Liver (tissue), 9 donors: ENCODE results near the gene PPP2R3B. TPM values are rescaled to one million over a fixed set of nuclear protein-coding genes. Genes with fewer than 3 reads are reported as not detected.
"Not testable (repeated sequence)": the region's sequence is repeated elsewhere in the genome, so short reads cannot be mapped to it uniquely, and the experiment has no call there.

Source experiments
- DNase-seq: peaks from one replicate; pipeline ENCODE4 v3.0.0-alpha.2; 2017; ENCODE audit warnings: low spot score
- H3K27ac ChIP-seq, 2 donors: one replicate each; pipeline ENCODE4 v1.7.0; 2013; ENCODE audit warnings: inconsistent platforms in 2 of 2, low read length in 2 of 2, control low read depth in 1 of 2, low read depth in 1 of 2, mild to moderate bottlenecking in 1 of 2
- H3K27me3 ChIP-seq, 4 donors: one replicate each; pipeline versions ENCODE4 v1.6.1 to v1.7.0; 2013; ENCODE audit warnings: low read length in 3 of 4, inconsistent platforms in 1 of 4, mild to moderate bottlenecking in 1 of 4, moderate library complexity in 1 of 4; ENCODE audit not compliant: control insufficient read depth in 4 of 4, insufficient read depth in 4 of 4
- H3K36me3 ChIP-seq, 4 donors: one replicate each; pipeline versions ENCODE4 v1.6.1 to v1.7.0; 2013; ENCODE audit warnings: low read length in 3 of 4, mild to moderate bottlenecking in 3 of 4, low read depth in 1 of 4, moderate library complexity in 1 of 4; ENCODE audit not compliant: control insufficient read depth in 4 of 4, insufficient read depth in 3 of 4
- H3K4me1 ChIP-seq, 4 donors: one replicate each; pipeline versions ENCODE4 v1.6.1 to v1.7.0; 2013; ENCODE audit warnings: low read length in 3 of 4, mild to moderate bottlenecking in 3 of 4, moderate library complexity in 1 of 4; ENCODE audit not compliant: control insufficient read depth in 4 of 4, insufficient read depth in 4 of 4
- H3K4me3 ChIP-seq, 3 donors: one replicate each; pipeline versions ENCODE4 v1.6.1 to v1.7.0; 2013; ENCODE audit warnings: low read length in 3 of 3, control low read depth in 1 of 3, low read depth in 1 of 3, mild to moderate bottlenecking in 1 of 3
- H3K9ac ChIP-seq, 2 donors: one replicate each; pipeline ENCODE4 v1.7.0; 2013; ENCODE audit warnings: low read length in 2 of 2, mild to moderate bottlenecking in 2 of 2, moderate library complexity in 2 of 2, control low read depth in 1 of 2, low read depth in 1 of 2
- H3K9me3 ChIP-seq, 4 donors: one replicate each; pipeline versions ENCODE4 v1.6.1 to v1.7.0; 2013; ENCODE audit warnings: low read length in 3 of 4; ENCODE audit not compliant: control insufficient read depth in 4 of 4
- EGR1 ChIP-seq, 2 donors: IDR thresholded peaks; 2 replicates each; pipeline ENCODE4 v1.6.1; 2016 to 2018; ENCODE audit warnings: antibody characterized with exemption in 2 of 2, low read depth in 2 of 2
- FOXA1 ChIP-seq: IDR thresholded peaks from 2 replicates; pipeline ENCODE4 v1.6.1; 2016; ENCODE audit warnings: antibody characterized with exemption
- GABPA ChIP-seq, 2 donors: IDR thresholded peaks in 1 of 2; conservative IDR thresholded peaks in 1 of 2; 2 replicates each; pipeline ENCODE4 v1.6.1; 2016; ENCODE audit warnings: antibody characterized with exemption in 2 of 2, mild to moderate bottlenecking in 1 of 2, moderate library complexity in 1 of 2
- NR2F2 ChIP-seq: IDR thresholded peaks from 2 replicates; pipeline ENCODE4 v1.6.1; 2016; ENCODE audit warnings: antibody characterized with exemption
- RAD21 ChIP-seq, 2 donors: IDR thresholded peaks; 2 replicates each; pipeline ENCODE4 v1.6.1; 2016; ENCODE audit warnings: antibody characterized with exemption in 2 of 2, mild to moderate bottlenecking in 2 of 2
- RXRA ChIP-seq, 2 donors: IDR thresholded peaks; 2 replicates each; pipeline ENCODE4 v1.6.1; 2017 to 2018; ENCODE audit warnings: antibody characterized with exemption in 2 of 2, mild to moderate bottlenecking in 1 of 2
- WGBS: extraction: QIAGEN DNeasy Blood & Tissue Kit; methylation state at CpG from one replicate; pipeline ENCODE4 v1.1.7; 2013; 5-methylcytosine and 5-hydroxymethylcytosine counted together
- polyA plus RNA-seq, 2 donors: library from polyadenylated mRNA; stranded (reverse) in 1 of 2; unstranded in 1 of 2; fragments of 200-250 nt in 1 of 2; fragments of >200 nt in 1 of 2; fragmentation: Nextera tagmentation in 1 of 2; extraction: Ambion mirVana in 1 of 2; gene quantifications; one replicate each; pipeline versions ENCODE4 v1.2.1 to v1.2.3, GENCODE V29; 2013 to 2015
- total RNA-seq, 2 donors: library from RNA; depleted of rRNA; stranded (reverse); fragments of >200 nt; gene quantifications; one replicate each; pipeline ENCODE4 v1.2.3, GENCODE V29; 2014
- TF ChIP-seq, protein P1 (sequence below): IDR thresholded peaks from 2 replicates; pipeline ENCODE4 v1.6.1; 2016; ENCODE audit warnings: antibody characterized with exemption
- TF ChIP-seq, protein P2 (sequence below): IDR thresholded peaks from 2 replicates; pipeline ENCODE4 v1.6.1; 2016; ENCODE audit warnings: antibody characterized with exemption
- TF ChIP-seq, protein P3 (sequence below): IDR thresholded peaks from 2 replicates; pipeline ENCODE4 v1.6.1; 2016; ENCODE audit warnings: antibody characterized with exemption
- TF ChIP-seq, protein P4 (sequence below): IDR thresholded peaks from 2 replicates; pipeline ENCODE4 v1.6.1; 2016; ENCODE audit warnings: antibody characterized with exemption, mild to moderate bottlenecking
- TF ChIP-seq, protein P5 (sequence below): fragments of 150-350 bp; IDR thresholded peaks from 2 replicates; pipeline ENCODE4 v1.5.1; 2017; ENCODE audit warnings: improper control_type of control experiment, low read depth, low read length; ENCODE audit not compliant: missing input control
- donor health status: healthy.
- donor health status: healthy.
- donor health status: healthy.
- donor health status: healthy.
- donor health status: healthy.

The PPP2R3B gene
- total and polyA plus RNA-seq, 4 donors = 1.2 to 8.2 (median 4.3) TPM

DNA sequence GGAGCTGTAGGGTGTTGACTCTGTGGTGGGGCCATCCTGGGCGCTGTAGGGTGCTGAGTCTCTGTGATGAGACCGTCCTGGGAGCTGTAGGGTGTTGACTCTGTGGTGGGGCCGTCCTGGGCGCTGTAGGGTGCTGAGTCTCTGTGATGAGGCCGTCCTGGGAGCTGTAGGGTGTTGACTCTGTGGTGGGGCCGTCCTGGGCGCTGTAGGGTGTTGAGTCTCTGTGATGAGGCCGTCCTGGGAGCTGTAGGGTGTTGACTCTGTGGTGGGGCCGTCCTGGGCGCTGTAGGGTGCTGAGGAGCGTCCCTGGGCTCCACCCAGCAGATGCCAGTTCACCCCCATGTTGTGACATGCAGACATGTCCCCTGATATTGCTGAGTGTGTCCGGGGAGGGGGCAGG lies 46.0 kb upstream of the PPP2R3B start:
- not testable (repeated sequence) for H3K9me3 ChIP-seq, DNase-seq, H3K4me3 ChIP-seq, H3K4me1 ChIP-seq, H3K27me3 ChIP-seq, H3K27ac ChIP-seq, H3K36me3 ChIP-seq, H3K9ac ChIP-seq
- 88% methylated on average over 12 of the region's 12 CpGs for WGBS

DNA sequence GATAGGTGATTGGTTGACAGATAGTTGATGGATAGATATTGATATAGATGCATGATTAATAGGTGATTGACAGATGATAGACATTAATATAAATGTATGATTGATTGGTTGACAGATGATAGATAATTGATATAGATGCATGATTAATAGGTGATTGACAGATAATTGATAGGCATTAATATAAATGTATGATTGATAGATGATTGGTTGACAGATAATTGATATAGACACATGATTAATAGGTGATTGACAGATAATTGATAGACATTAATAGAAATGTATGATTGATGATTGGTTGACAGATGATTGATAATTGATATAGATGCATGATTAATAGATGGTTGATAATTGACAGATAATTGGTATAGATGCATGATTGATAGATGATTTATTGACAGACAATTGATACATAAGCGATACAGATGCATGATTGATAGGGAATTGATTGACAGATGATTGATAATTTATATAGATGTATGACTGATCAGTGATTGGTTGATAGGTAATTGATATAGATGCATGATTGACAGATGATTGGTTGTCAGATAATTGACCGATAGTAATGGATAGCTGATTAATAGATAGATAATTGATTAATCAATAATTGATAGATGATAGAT lies 44.9 kb upstream of the PPP2R3B start:
- DNase-seq = no peak
- no peaks in the 10 kb centered on the region for H3K9me3 ChIP-seq
- no peaks in the 10 kb centered on the region for H3K4me1 ChIP-seq
- H3K9ac ChIP-seq = no peak overlapping the region
- no peaks in the 10 kb centered on the region for H3K36me3 ChIP-seq
- no peak overlapping the region for H3K4me3 ChIP-seq
- H3K27me3 ChIP-seq = peaks cover 0 to 7% (median 0%) of the 10 kb centered on the region in 4 donors
- 91% methylated on average over 2 of the region's 2 CpGs for WGBS
- TF ChIP-seq, protein P1, sequence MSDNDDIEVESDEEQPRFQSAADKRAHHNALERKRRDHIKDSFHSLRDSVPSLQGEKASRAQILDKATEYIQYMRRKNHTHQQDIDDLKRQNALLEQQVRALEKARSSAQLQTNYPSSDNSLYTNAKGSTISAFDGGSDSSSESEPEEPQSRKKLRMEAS = no peak
- no peak for TF ChIP-seq FOXA1
- TF ChIP-seq RXRA (IDR thresholded peaks at IDR 0.05) = no peak
- TF ChIP-seq NR2F2 = no peak
- TF ChIP-seq, protein P2, sequence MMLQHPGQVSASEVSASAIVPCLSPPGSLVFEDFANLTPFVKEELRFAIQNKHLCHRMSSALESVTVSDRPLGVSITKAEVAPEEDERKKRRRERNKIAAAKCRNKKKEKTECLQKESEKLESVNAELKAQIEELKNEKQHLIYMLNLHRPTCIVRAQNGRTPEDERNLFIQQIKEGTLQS = no peak
- no peak for TF ChIP-seq EGR1 (IDR thresholded peaks at IDR 0.05; ENCODE audit: low read depth in 2 of 2)
- TF ChIP-seq GABPA (IDR thresholded peaks at IDR 0.05 in 1 of 2, conservative IDR thresholded peaks at IDR 0.05 in 1 of 2) = no peak
- TF ChIP-seq, protein P3, sequence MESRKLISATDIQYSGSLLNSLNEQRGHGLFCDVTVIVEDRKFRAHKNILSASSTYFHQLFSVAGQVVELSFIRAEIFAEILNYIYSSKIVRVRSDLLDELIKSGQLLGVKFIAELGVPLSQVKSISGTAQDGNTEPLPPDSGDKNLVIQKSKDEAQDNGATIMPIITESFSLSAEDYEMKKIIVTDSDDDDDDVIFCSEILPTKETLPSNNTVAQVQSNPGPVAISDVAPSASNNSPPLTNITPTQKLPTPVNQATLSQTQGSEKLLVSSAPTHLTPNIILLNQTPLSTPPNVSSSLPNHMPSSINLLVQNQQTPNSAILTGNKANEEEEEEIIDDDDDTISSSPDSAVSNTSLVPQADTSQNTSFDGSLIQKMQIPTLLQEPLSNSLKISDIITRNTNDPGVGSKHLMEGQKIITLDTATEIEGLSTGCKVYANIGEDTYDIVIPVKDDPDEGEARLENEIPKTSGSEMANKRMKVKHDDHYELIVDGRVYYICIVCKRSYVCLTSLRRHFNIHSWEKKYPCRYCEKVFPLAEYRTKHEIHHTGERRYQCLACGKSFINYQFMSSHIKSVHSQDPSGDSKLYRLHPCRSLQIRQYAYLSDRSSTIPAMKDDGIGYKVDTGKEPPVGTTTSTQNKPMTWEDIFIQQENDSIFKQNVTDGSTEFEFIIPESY = no peak
- TF ChIP-seq, protein P4, sequence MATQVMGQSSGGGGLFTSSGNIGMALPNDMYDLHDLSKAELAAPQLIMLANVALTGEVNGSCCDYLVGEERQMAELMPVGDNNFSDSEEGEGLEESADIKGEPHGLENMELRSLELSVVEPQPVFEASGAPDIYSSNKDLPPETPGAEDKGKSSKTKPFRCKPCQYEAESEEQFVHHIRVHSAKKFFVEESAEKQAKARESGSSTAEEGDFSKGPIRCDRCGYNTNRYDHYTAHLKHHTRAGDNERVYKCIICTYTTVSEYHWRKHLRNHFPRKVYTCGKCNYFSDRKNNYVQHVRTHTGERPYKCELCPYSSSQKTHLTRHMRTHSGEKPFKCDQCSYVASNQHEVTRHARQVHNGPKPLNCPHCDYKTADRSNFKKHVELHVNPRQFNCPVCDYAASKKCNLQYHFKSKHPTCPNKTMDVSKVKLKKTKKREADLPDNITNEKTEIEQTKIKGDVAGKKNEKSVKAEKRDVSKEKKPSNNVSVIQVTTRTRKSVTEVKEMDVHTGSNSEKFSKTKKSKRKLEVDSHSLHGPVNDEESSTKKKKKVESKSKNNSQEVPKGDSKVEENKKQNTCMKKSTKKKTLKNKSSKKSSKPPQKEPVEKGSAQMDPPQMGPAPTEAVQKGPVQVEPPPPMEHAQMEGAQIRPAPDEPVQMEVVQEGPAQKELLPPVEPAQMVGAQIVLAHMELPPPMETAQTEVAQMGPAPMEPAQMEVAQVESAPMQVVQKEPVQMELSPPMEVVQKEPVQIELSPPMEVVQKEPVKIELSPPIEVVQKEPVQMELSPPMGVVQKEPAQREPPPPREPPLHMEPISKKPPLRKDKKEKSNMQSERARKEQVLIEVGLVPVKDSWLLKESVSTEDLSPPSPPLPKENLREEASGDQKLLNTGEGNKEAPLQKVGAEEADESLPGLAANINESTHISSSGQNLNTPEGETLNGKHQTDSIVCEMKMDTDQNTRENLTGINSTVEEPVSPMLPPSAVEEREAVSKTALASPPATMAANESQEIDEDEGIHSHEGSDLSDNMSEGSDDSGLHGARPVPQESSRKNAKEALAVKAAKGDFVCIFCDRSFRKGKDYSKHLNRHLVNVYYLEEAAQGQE = no peak
- TF ChIP-seq, protein P5, sequence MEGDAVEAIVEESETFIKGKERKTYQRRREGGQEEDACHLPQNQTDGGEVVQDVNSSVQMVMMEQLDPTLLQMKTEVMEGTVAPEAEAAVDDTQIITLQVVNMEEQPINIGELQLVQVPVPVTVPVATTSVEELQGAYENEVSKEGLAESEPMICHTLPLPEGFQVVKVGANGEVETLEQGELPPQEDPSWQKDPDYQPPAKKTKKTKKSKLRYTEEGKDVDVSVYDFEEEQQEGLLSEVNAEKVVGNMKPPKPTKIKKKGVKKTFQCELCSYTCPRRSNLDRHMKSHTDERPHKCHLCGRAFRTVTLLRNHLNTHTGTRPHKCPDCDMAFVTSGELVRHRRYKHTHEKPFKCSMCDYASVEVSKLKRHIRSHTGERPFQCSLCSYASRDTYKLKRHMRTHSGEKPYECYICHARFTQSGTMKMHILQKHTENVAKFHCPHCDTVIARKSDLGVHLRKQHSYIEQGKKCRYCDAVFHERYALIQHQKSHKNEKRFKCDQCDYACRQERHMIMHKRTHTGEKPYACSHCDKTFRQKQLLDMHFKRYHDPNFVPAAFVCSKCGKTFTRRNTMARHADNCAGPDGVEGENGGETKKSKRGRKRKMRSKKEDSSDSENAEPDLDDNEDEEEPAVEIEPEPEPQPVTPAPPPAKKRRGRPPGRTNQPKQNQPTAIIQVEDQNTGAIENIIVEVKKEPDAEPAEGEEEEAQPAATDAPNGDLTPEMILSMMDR = no peak
- TF ChIP-seq RAD21 (IDR thresholded peaks at IDR 0.05) = no peak
- no peak overlapping the region for H3K27ac ChIP-seq
